Left ventricle myocardium inferior (tissue), 1 donor: ENCODE results near the gene ITGA2B. TPM values are rescaled to one million over a fixed set of nuclear protein-coding genes. Genes with fewer than 3 reads are reported as not detected.

Experiments used
- DNase-seq: peaks from one replicate; pipeline ENCODE4 v3.0.0-alpha.2; 2020
- H3K27ac ChIP-seq: fragments of 200-600 bp; replicated peaks from 2 replicates; pipeline ENCODE4 v1.8.0; 2021
- H3K27me3 ChIP-seq: fragments of 200-600 bp; 2 replicates; pipeline ENCODE4 v1.8.0; 2021; ENCODE audit warnings: low read depth
- H3K36me3 ChIP-seq: fragments of 200-600 bp; 2 replicates; pipeline ENCODE4 v1.8.0; 2021
- H3K4me1 ChIP-seq: fragments of 200-600 bp; 2 replicates; pipeline ENCODE4 v1.8.0; 2021
- H3K4me3 ChIP-seq: fragments of 200-600 bp; 2 replicates; pipeline ENCODE4 v1.8.0; 2021; ENCODE audit warnings: mild to moderate bottlenecking, moderate library complexity
- H3K9me3 ChIP-seq: fragments of 200-600 bp; replicated peaks from 2 replicates; pipeline ENCODE4 v1.8.0; 2021
- intact Hi-C: fragments of 100-400 bp; cut with micrococcal nuclease; formaldehyde crosslinking; loops from one replicate; pipeline ENCODE4 v1.11.0; 2022
- total RNA-seq: library from RNA; stranded (reverse); fragmentation: NEBNext Ultra II Directional; extraction: Animal tissue kit (Norgen Biotek cat#: 25700); gene quantifications from one replicate; pipeline ENCODE4 v1.2.1, GENCODE V29; 2021
- TF ChIP-seq, protein P1 (sequence below): fragments of 200-600 bp; IDR thresholded peaks from 2 replicates; pipeline ENCODE4 v1.8.0; 2021; ENCODE audit warnings: antibody characterized with exemption, mild to moderate bottlenecking, borderline replicate concordance
- donor health status: DM: no; HTN: yes; CAD: no; lungs with severe emphysema.

ITGA2B gene
- total RNA-seq, 1 donor from 2014 or later: 0.91 TPM

- Histone ChIP-seq H3K27ac (no peak overlapping the region), H3K9me3 (no peaks in the 10 kb centered on the region), H3K4me1 (no peaks in the 10 kb centered on the region), H3K36me3 (peaks cover 38% of the 10 kb centered on the region), H3K27me3 (no peaks in the 10 kb centered on the region), H3K4me3 (peak overlapping the region; percentile 62)
- DNase-seq: no peak
- intact Hi-C loops: no loop called here
- TF ChIP-seq, protein P1, sequence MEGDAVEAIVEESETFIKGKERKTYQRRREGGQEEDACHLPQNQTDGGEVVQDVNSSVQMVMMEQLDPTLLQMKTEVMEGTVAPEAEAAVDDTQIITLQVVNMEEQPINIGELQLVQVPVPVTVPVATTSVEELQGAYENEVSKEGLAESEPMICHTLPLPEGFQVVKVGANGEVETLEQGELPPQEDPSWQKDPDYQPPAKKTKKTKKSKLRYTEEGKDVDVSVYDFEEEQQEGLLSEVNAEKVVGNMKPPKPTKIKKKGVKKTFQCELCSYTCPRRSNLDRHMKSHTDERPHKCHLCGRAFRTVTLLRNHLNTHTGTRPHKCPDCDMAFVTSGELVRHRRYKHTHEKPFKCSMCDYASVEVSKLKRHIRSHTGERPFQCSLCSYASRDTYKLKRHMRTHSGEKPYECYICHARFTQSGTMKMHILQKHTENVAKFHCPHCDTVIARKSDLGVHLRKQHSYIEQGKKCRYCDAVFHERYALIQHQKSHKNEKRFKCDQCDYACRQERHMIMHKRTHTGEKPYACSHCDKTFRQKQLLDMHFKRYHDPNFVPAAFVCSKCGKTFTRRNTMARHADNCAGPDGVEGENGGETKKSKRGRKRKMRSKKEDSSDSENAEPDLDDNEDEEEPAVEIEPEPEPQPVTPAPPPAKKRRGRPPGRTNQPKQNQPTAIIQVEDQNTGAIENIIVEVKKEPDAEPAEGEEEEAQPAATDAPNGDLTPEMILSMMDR: no peak
Measured at GRCh38 chr17:44352828-44353671, 36.4 kb downstream of the ITGA2B start.

GRCh38 chr17:44351961-44352827 lies 37.3 kb downstream of the ITGA2B start:
- TF ChIP-seq, protein P1: no peak
- H3K27me3 ChIP-seq: no peaks in the 10 kb centered on the region
- H3K4me3 ChIP-seq: no peak overlapping the region
- no peak for DNase-seq
- no peak overlapping the region for H3K27ac ChIP-seq
- H3K4me1 ChIP-seq: no peaks in the 10 kb centered on the region
- intact Hi-C loops: no loop called here
- H3K36me3 ChIP-seq: peaks cover 38% of the 10 kb centered on the region
- H3K9me3 ChIP-seq: no peaks in the 10 kb centered on the region

GRCh38 chr17:44351464-44351863 lies 38.0 kb downstream of the ITGA2B start:
- no peaks in the 10 kb centered on the region for H3K27me3 ChIP-seq

DNA sequence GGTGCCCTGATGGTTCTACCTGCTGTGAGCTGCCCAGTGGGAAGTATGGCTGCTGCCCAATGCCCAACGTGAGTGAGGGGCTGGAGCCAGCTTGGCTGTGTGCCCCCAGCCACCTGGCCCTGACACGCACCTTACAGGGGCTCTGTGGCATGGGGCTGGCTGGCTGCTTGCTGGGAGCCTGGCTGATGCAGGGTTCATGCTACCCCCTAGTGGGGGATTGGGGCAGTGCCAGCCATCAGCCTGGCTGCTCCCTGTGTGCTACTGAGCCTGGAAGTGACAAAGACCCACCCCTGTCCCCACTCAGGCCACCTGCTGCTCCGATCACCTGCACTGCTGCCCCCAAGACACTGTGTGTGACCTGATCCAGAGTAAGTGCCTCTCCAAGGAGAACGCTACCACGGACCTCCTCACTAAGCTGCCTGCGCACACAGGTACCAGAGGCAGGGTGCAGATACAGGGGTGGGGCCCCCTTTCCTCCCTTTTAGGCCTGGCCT lies 38.7 kb downstream of the ITGA2B start:
- intact Hi-C loops: no loop called here
- peaks cover 10% of the 10 kb centered on the region for H3K4me1 ChIP-seq
- H3K4me3 ChIP-seq: no peak overlapping the region
- peak; percentile 69 for DNase-seq
- TF ChIP-seq, protein P1: peak; percentile 82
- peaks cover 38% of the 10 kb centered on the region for H3K36me3 ChIP-seq
- no peak overlapping the region for H3K27ac ChIP-seq
- H3K27me3 ChIP-seq: no peaks in the 10 kb centered on the region
- no peaks in the 10 kb centered on the region for H3K9me3 ChIP-seq

More at GRCh38 chr17:44351464-44351863, 38.0 kb downstream of the ITGA2B start:
- Histone ChIP-seq H3K4me3 (no peak overlapping the region), H3K36me3 (peaks cover 38% of the 10 kb centered on the region), H3K9me3 (no peaks in the 10 kb centered on the region), H3K27ac (no peak overlapping the region), H3K4me1 (peaks cover 3% of the 10 kb centered on the region)
- DNase-seq: no peak
- intact Hi-C loops: no loop called here
- TF ChIP-seq, protein P1: no peak

DNA sequence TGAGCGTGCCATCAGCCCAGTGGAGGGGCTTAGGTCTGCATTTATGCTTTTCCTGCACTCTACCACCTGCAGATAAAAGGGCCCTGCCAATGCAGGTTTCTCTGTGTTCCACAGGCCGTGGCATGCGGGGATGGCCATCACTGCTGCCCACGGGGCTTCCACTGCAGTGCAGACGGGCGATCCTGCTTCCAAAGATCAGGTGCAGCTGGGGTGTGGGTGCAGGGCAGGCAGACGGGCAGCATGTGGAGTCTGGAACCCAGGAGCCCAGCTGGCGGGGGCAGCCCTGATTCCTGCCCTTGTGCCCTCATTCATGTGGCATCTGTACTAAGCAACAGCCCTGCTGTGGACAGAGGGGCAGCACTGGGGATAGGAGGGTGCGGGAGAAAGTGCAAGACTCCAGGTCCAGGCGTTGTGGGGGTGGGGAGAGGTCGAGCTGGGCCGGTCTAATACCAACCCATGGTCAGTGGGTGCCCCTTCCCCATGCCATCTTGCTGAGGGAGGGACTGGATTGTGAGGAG lies 39.8 kb downstream of the ITGA2B start:
- Histone ChIP-seq H3K4me3 (no peak overlapping the region), H3K27ac (no peak overlapping the region), H3K9me3 (no peaks in the 10 kb centered on the region), H3K27me3 (no peaks in the 10 kb centered on the region), H3K36me3 (peaks cover 38% of the 10 kb centered on the region), H3K4me1 (peaks cover 19% of the 10 kb centered on the region)
- intact Hi-C loops: no loop called here
- TF ChIP-seq, protein P1: no peak
- no peak for DNase-seq
